Neural cell (in vitro differentiated cells): ENCODE data around the gene HOXC9.

Source experiments
- MXI1 ChIP-seq: fragments of 450-650 bp; conservative IDR thresholded peaks from 2 replicates; pipeline ENCODE4 v1.6.1; 2014; ENCODE audit warnings: antibody characterized with exemption, mild to moderate bottlenecking; ENCODE audit not compliant: poor library complexity, severe bottlenecking
- TF ChIP-seq, protein P1 (sequence below): fragments of 450-650 bp; IDR thresholded peaks from 2 replicates; pipeline ENCODE4 v1.5.1; 2014; ENCODE audit warnings: antibody characterized with exemption, mild to moderate bottlenecking, moderate library complexity; ENCODE audit not compliant: poor library complexity, severe bottlenecking

DNA sequence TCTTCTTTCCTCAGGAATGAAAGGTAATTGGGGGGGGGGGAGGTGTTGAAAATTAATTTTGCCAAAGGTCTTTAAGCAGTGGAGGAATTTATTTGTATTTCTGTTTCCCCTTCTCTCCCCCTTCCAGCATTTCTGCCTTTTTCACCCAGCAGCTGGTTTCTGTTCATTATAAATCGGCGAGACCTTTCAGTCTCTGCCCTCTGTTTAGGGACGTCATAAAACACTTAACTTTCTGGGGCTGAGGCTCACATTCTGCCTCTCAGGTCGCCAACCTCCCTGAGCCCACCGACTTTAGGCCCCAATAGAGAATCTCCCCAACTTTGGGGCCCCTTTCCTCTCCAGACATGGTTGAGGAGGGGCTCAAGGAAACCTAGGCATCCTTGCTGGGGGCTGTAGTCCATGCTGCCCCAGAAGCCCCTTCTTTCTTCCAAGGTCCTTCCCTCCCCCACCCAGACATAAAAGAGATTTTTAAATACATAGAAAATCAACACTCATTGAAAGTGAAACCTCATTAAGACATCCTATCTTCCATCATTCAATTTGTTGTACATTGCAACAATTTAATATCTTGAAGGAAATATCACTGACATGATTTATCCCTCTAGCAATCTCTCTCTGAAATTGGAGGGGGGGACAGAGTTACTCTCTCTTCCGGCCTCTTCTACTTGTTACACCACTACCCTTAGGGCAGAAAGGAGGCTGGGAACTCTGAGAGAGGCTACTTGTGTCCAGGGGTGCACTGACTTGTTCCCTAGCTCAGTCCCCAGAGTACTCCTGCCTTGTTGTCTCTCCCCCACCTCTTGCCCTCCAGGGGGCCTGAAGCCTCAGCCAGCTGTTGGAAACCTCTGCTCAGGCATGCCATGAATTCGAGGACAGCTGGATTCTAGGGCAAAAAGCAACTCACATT lies 25.8 kb downstream of the HOXC9 start:
- TF ChIP-seq, protein P1, sequence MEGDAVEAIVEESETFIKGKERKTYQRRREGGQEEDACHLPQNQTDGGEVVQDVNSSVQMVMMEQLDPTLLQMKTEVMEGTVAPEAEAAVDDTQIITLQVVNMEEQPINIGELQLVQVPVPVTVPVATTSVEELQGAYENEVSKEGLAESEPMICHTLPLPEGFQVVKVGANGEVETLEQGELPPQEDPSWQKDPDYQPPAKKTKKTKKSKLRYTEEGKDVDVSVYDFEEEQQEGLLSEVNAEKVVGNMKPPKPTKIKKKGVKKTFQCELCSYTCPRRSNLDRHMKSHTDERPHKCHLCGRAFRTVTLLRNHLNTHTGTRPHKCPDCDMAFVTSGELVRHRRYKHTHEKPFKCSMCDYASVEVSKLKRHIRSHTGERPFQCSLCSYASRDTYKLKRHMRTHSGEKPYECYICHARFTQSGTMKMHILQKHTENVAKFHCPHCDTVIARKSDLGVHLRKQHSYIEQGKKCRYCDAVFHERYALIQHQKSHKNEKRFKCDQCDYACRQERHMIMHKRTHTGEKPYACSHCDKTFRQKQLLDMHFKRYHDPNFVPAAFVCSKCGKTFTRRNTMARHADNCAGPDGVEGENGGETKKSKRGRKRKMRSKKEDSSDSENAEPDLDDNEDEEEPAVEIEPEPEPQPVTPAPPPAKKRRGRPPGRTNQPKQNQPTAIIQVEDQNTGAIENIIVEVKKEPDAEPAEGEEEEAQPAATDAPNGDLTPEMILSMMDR: no peak
- no peak for TF ChIP-seq MXI1
